Keratinocyte (primary cell): Measurements from ENCODE around the gene CCNY. TPM values are rescaled to one million over a fixed set of nuclear protein-coding genes. Genes with fewer than 3 reads are reported as not detected.

Experiments used
- DNase-seq: peaks from one replicate; pipeline ENCODE4 v3.0.0-alpha.2; 2011; ENCODE audit warnings: low read depth, missing footprints, low spot score
- FAIRE-seq: peaks from 2 replicates; lab custom pipeline; 2011; peaks lifted over from hg19 to GRCh38; lab: Jason Lieb, UNC
- H2AFZ ChIP-seq: 2 replicates; pipeline ENCODE4 v1.6.0; 2012; ENCODE audit warnings: low read length, control low read depth, inconsistent platforms; ENCODE audit not compliant: control insufficient read depth
- H3K27ac ChIP-seq: 2 replicates; pipeline ENCODE4 v1.5.1; 2011; ENCODE audit warnings: low read length; ENCODE audit not compliant: control insufficient read depth, insufficient read depth
- H3K27me3 ChIP-seq: 3 replicates; pipeline ENCODE4 v1.6.0; 2011; ENCODE audit warnings: low read length; ENCODE audit not compliant: control insufficient read depth, insufficient read depth; ENCODE audit errors: extremely low read depth
- H3K36me3 ChIP-seq, 2 experiments: 2 replicates in 1 of 2; 3 replicates in 1 of 2; pipeline ENCODE4 v1.5.1; 2011; ENCODE audit warnings: low read length in 2 of 2, mild to moderate bottlenecking in 1 of 2; ENCODE audit not compliant: control insufficient read depth in 2 of 2, insufficient read depth in 2 of 2; ENCODE audit errors: extremely low read depth in 1 of 2
- H3K4me1 ChIP-seq: 3 replicates; pipeline ENCODE4 v1.5.1; 2011; ENCODE audit warnings: low read length; ENCODE audit not compliant: control insufficient read depth, insufficient read depth; ENCODE audit errors: extremely low read depth
- H3K4me2 ChIP-seq: 3 replicates; pipeline ENCODE4 v1.6.0; 2011; ENCODE audit warnings: low read depth, low read length; ENCODE audit not compliant: control insufficient read depth, insufficient read depth; ENCODE audit errors: extremely low read depth
- H3K4me3 ChIP-seq, 3 experiments: fragments of 200-600 bp in 1 of 3; sonication (generic) in 1 of 3; 2 replicates in 2 of 3; 3 replicates in 1 of 3; pipeline ENCODE4 v1.5.1; 2011 to 2016; ENCODE audit warnings: low read length in 3 of 3, mild to moderate bottlenecking in 3 of 3, control low read depth in 2 of 3, inconsistent platforms in 1 of 3, low read depth in 1 of 3, mixed read lengths in 1 of 3, mixed run types in 1 of 3, moderate library complexity in 1 of 3; ENCODE audit not compliant: control insufficient read depth in 2 of 3, insufficient read depth in 2 of 3; ENCODE audit errors: extremely low read depth in 1 of 3
- H3K79me2 ChIP-seq: 2 replicates; pipeline ENCODE4 v1.6.0; 2012; ENCODE audit warnings: low read length; ENCODE audit not compliant: control insufficient read depth, insufficient read depth
- H3K9ac ChIP-seq: 3 replicates; pipeline ENCODE4 v1.6.0; 2011; ENCODE audit warnings: low read length; ENCODE audit not compliant: control insufficient read depth, insufficient read depth; ENCODE audit errors: extremely low read depth
- H3K9me1 ChIP-seq: 3 replicates; pipeline ENCODE4 v1.6.0; 2011; ENCODE audit warnings: low read length; ENCODE audit not compliant: control insufficient read depth, insufficient read depth; ENCODE audit errors: extremely low read depth
- H3K9me3 ChIP-seq: 2 replicates; pipeline ENCODE4 v1.5.1; 2012; ENCODE audit warnings: low read depth, low read length; ENCODE audit not compliant: control insufficient read depth
- H4K20me1 ChIP-seq: 3 replicates; pipeline ENCODE4 v1.6.0; 2011; ENCODE audit warnings: low read length; ENCODE audit not compliant: control insufficient read depth, insufficient read depth; ENCODE audit errors: extremely low read depth
- EZH2 ChIP-seq: IDR thresholded peaks from one replicate; pipeline ENCODE4 v1.6.1; 2012; ENCODE audit warnings: inconsistent platforms, mild to moderate bottlenecking, low read length, moderate library complexity
- dilution Hi-C: fragments of 300-500 bp; cut with MboI; formaldehyde crosslinking; loops from one replicate; pipeline ENCODE4 v1.7.0; 2020; ENCODE audit warnings: low sequenced_read_pairs; ENCODE audit not compliant: extremely low pct_ligation_motif_present
- polyA plus RNA-seq, 5 experiments: library from polyadenylated mRNA; depleted of rRNA in 3 of 5; stranded (reverse) in 3 of 5; stranded (forward) in 1 of 5; unstranded in 1 of 5; fragments of >200 nt; gene quantifications; 1 replicate in 1 of 5; 2 replicates in 3 of 5; 3 replicates in 1 of 5; pipeline versions ENCODE4 v1.2.1 to v1.2.3, GENCODE V29; 2011 to 2012; ENCODE audit warnings: missing spikeins in 2 of 5, low read depth in 1 of 5, low replicate concordance in 1 of 5
- TF ChIP-seq, protein P1 (sequence below), 3 experiments: IDR thresholded peaks in 1 of 3; conservative IDR thresholded peaks in 1 of 3; optimal IDR thresholded peaks in 1 of 3; 2 replicates in 2 of 3; 3 replicates in 1 of 3; pipeline versions ENCODE3 to v1.5.1; 2011; ENCODE audit warnings: low read length in 3 of 3, mild to moderate bottlenecking in 3 of 3, moderate library complexity in 2 of 3, control low read depth in 1 of 3, inconsistent platforms in 1 of 3; ENCODE audit not compliant: insufficient read depth in 2 of 3; ENCODE audit errors: extremely low read depth in 1 of 3

Gene CCNY
- polyA plus RNA-seq, 1 donor (not counting 4 experiments of a cell fraction or from before 2014, with no cell fraction given): 58.9 TPM

DNA sequence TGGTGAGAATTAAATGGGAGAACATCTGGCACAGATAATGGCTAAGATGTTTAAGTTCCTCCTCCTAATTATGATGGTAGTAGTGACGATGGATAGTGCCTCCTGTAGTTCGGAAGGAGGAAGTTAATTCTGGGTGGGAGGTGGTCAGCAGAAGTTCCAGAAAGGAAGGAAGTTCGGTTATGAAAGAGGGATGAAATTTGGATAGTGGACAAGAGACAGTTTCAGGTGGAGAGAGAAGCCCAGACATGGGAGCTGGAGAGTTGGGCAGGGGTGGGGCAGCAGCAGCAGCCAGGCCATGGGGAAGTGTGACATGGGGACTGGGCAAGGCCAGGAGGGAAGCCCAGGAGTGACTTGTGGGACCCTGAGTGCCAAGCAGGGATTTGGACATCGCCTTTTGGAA is 99.5 kb downstream of the CCNY start:
- dilution Hi-C loops: no loop called here
- no peaks in the 10 kb centered on the region for H3K36me3 ChIP-seq
- no peak overlapping the region for H3K4me2 ChIP-seq
- peaks cover 48% of the 10 kb centered on the region for H3K79me2 ChIP-seq
- no peak overlapping the region for H2AFZ ChIP-seq
- H3K9me1 ChIP-seq: no peaks in the 10 kb centered on the region
- H3K27ac ChIP-seq: no peak overlapping the region
- H3K4me3 ChIP-seq: no peak overlapping the region
- no peaks in the 10 kb centered on the region for H3K9me3 ChIP-seq
- FAIRE-seq: no peak
- H3K27me3 ChIP-seq: no peaks in the 10 kb centered on the region
- no peak overlapping the region for H3K9ac ChIP-seq
- TF ChIP-seq, protein P1, sequence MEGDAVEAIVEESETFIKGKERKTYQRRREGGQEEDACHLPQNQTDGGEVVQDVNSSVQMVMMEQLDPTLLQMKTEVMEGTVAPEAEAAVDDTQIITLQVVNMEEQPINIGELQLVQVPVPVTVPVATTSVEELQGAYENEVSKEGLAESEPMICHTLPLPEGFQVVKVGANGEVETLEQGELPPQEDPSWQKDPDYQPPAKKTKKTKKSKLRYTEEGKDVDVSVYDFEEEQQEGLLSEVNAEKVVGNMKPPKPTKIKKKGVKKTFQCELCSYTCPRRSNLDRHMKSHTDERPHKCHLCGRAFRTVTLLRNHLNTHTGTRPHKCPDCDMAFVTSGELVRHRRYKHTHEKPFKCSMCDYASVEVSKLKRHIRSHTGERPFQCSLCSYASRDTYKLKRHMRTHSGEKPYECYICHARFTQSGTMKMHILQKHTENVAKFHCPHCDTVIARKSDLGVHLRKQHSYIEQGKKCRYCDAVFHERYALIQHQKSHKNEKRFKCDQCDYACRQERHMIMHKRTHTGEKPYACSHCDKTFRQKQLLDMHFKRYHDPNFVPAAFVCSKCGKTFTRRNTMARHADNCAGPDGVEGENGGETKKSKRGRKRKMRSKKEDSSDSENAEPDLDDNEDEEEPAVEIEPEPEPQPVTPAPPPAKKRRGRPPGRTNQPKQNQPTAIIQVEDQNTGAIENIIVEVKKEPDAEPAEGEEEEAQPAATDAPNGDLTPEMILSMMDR (optimal IDR thresholded peaks at IDR 0.05 in 1 of 3, IDR thresholded peaks at IDR 0.05 in 1 of 3, conservative IDR thresholded peaks at IDR 0.05 in 1 of 3; ENCODE audit: extremely low read depth in 1 of 3, insufficient read depth in 2 of 3, low read length in 3 of 3): no peak
- no peak for TF ChIP-seq EZH2
- H3K4me1 ChIP-seq: peaks cover 24% of the 10 kb centered on the region
- DNase-seq: no peak
- H4K20me1 ChIP-seq: no peaks in the 10 kb centered on the region

- no peaks in the 10 kb centered on the region for H3K27me3 ChIP-seq
- H3K9me3 ChIP-seq: peaks cover 2% of the 10 kb centered on the region
- H3K4me2 ChIP-seq: no peak overlapping the region
- peaks cover 13% of the 10 kb centered on the region for H3K4me1 ChIP-seq
- H2AFZ ChIP-seq: no peak overlapping the region
- dilution Hi-C loops: no loop called here
- FAIRE-seq (no peak), DNase-seq (no peak)
- no peaks in the 10 kb centered on the region for H4K20me1 ChIP-seq
- H3K4me3 ChIP-seq: no peak overlapping the region
- no peak overlapping the region for H3K27ac ChIP-seq
- H3K9ac ChIP-seq: no peak overlapping the region
- H3K79me2 ChIP-seq: peaks cover 61% of the 10 kb centered on the region
- H3K9me1 ChIP-seq: no peaks in the 10 kb centered on the region
- no peaks in the 10 kb centered on the region for H3K36me3 ChIP-seq
- TF ChIP-seq, protein P1 (optimal IDR thresholded peaks at IDR 0.05 in 1 of 3, IDR thresholded peaks at IDR 0.05 in 1 of 3, conservative IDR thresholded peaks at IDR 0.05 in 1 of 3; ENCODE audit: extremely low read depth in 1 of 3, insufficient read depth in 2 of 3, low read length in 3 of 3): no peak
- no peak for TF ChIP-seq EZH2
Measured at GRCh38 chr10:35437829-35438228, 101.5 kb downstream of the CCNY start.
